GM18520 (cell line): Measurements from ENCODE around the gene NANOGP8.
"Not testable (repeated sequence)": the region's sequence is repeated elsewhere in the genome, so short reads cannot be mapped to it uniquely, and the experiment has no call there.

ENCODE experiments used
- ATAC-seq: cut with Tn5 transposase; IDR thresholded peaks from one replicate; pipeline ENCODE4 v1.9.1; 2021; ENCODE audit not compliant: unreplicated experiment

Gene NANOGP8

GRCh38 chr15:35085176-35085919 is at the start of gene NANOGP8:
Gene NANOGP8, minus strand, starts transcription at chr15:35085295. Its CDS starts 185 bp downstream, at chr15:35085110.
- not testable (repeated sequence) for ATAC-seq

DNA sequence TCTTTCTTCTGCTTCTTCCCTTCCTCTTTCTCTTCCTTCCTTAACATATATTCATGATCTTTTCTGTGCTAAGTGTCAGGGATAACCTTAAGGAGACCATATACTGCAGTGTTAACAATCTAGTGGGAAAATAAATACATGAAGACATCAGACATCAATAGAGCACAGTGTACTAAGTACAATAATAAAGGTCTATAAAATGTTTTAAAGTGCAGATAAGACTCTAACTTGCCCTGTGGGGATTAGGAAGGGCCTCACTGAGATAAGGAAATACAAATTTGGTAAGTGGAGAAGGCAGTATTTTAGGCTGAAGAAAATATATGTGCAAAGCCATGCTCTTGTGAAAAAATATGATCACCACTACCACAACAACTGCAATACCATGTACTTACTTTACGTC is 49.2 kb upstream of the NANOGP8 start:
- ATAC-seq = no peak

DNA sequence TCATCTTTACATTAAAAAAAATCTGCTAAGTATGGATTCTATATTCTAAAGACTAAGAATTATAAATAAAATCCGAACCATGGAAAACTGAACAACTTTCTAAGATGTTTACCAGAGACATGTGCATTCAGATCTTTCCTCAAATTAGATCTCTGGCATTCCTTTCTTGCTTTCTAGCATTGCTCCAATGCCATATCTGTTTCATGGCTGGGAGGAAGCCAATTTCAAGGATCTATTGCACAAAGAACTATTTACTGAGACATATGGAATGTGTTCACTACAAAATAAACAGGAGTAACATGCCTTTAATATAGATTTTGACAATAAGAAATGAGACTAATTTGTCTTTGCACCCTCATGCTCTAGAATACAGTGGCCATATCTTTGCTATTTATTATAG is 45.1 kb upstream of the NANOGP8 start:
- no peak for ATAC-seq

DNA sequence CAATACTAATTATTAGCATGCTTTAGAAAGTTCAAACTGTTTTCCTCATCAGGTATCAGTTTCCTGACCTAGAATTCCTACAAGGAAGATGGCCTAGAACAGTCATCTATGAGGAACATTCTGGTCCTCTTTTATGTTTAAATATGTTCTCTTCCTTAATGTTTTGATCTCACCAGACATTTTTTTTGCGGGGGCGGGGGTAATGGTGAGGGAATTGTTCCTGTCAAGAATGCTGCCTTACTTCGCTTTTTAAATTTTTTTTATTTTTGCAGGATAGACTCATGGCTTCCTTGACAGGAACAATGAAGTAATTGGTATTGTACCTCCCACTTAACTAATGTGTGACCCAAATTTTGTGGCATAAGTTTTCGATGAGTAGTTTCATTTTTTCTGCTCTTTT is 44.3 kb upstream of the NANOGP8 start:
- ATAC-seq = no peak

DNA sequence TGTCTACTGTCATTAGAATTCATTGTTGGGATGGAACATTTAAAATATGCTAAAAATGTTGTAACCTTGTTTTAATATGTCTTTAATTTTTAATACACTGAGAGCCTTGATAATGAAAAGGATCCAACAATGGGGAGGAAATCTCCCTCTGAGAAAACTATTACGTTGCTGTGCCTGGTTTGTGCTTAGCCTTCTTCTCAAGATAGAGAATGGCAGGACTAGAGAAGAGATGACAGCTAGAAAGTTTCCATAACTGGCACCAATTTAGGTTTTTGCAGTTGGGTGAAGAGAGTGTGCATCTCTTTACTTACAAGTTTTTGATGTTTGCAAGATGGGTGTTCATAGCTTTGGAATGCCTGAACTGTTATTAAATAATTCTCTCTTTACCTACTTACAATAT is 42.6 kb upstream of the NANOGP8 start:
- ATAC-seq = no peak

- no peak for ATAC-seq
These were observed 41.1 kb upstream of the NANOGP8 start for GRCh38 chr15:35126236-35126635.

DNA sequence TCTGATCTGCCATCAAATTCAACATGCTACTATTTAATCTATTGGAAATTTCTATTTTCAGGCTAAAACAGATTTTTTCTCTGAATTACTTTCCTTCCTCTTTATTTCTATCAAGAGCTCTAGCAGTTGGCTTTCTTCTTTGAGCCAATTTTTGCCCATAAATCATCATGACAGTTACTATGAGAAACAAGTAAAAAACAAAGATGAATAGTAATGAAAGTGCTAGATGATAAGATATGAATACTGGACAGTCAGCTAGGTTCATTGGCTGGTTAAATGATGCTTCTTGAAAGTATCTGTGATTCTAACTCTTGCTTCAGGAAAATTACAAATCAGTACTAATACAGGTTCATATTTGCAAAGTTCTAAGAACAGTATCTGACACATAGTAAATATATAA is 38.6 kb upstream of the NANOGP8 start:
- no peak for ATAC-seq

DNA sequence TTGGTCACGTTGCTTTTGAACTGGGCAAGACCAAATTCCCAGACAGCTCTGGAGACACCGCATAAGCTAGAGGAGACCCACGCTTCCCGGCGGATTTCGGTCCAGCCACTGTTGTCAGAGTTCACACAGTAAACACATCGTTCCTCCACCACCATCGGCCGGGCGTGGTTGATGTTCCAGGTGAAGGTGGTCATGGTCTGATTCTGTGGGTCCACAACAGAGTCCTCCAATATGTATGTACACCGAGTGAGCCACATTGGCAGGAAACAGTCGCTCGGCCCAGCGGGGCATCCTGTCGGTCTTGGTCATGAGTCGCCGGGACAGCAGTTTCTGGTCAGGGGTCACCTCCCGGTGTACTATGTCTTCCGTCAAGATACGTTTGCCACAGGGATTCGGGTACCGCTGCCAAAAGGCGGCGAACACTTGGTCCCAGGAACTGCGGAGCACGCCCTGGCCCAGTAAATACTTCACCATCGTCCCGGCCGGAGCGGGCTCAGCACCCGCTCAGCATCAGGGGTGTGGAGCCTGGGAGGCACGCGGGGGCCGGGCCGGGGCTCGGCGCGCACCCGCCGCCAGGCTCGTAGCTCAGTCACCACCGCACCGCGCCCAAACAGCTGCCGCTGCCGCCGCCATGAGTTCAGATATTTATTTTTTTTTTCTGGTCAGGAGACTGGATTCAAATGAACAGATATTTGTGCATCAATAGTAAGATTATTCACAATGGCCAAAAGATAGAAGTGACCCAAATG is 36.7 kb upstream of the NANOGP8 start:
- no peak for ATAC-seq

- no peak for ATAC-seq
These were observed 35.1 kb upstream of the NANOGP8 start for GRCh38 chr15:35120173-35120572.

DNA sequence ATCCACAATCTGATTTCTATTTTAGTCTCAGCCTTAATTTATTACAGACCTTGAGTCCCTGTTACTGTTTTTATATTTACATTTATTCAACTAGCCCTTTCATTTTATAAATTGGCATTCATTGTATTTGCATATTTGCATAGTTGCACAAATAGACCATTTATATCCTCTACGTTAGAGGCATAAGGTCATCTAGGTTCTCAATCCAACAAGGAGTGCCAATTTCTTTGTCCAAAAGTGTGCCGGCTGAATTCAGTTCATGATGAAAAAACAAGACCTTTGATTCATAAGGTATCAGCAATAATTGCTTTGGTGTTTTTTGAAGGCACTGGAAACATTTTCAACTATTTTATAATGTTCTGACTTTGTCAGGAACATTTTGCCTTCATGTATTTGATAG is 33.9 kb upstream of the NANOGP8 start:
- ATAC-seq = no peak

GRCh38 chr15:35117543-35118265 is 32.6 kb upstream of the NANOGP8 start:
- ATAC-seq = no peak

DNA sequence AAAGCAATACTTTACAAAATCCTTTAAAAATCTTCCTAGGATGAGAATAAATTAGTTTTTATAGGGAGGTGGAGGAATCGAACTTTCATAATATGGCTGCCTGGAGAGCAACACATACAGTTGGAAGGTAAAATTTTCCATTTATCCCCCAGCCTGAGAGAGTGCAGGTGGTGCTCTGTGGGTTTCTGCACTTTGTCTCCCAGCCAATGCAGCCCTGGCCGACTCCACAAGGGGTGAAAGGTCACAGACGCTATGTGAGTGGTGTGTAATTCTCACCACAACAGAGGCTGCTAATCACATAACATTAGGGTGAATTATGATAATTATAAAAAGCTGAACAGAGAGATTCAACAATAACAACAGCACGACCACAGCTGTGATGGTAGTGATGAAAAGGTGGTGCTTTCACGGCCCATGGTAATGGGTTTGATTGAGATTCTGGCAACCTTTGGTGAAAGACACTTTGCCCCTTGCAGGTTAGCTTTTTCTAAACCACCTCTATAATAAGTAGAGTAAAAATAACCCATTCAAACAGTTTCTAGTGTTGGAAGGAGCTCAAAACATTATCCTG is 30.1 kb upstream of the NANOGP8 start:
- ATAC-seq = no peak

- no peak for ATAC-seq
These were observed 27.3 kb upstream of the NANOGP8 start for GRCh38 chr15:35112346-35112745.

GRCh38 chr15:35111861-35112260 is 26.8 kb upstream of the NANOGP8 start:
- no peak for ATAC-seq

DNA sequence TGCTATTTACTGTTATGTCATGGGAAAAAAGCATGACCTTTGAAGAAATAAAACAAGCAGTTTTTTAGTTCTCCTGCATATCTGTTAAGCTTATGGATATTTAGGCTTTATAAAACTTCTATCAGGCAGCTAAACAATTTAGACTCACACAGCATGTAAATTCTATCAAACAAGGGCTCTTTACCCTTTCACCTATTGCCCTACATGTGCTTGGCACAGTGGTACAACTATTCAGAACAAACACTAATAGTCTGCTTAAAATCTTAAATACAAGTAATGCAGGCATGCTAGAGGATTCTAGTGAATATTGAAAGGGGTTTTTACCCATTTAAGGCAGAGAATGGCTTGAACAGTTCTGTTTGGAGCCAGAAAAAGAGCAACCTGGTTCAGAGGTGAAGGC is 23.4 kb upstream of the NANOGP8 start:
- no peak for ATAC-seq

- ATAC-seq = no peak
These were observed 22.5 kb upstream of the NANOGP8 start for GRCh38 chr15:35107561-35107960.

- ATAC-seq = no peak
These were observed 22.0 kb upstream of the NANOGP8 start for GRCh38 chr15:35107122-35107521.

- ATAC-seq = no peak
These were observed 19.5 kb upstream of the NANOGP8 start for GRCh38 chr15:35104526-35105147.

DNA sequence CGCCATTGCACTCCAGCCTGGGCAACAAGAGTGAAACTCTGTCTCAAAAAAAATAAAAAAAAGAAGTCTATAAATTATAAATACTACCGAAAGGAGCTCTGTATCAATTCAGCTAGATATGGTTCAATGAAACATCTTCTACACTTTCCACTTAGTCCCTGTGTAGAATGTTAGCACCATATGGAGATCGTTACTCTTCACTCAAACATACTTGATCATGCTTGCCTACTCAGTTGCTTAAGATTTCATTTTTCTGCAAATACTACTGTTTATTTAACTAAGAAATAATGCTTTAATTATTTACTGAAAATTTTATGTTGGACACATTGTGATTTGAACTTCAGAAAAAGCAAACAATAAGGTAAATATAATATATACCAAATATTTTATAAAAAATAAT is 17.1 kb upstream of the NANOGP8 start:
- ATAC-seq = no peak

DNA sequence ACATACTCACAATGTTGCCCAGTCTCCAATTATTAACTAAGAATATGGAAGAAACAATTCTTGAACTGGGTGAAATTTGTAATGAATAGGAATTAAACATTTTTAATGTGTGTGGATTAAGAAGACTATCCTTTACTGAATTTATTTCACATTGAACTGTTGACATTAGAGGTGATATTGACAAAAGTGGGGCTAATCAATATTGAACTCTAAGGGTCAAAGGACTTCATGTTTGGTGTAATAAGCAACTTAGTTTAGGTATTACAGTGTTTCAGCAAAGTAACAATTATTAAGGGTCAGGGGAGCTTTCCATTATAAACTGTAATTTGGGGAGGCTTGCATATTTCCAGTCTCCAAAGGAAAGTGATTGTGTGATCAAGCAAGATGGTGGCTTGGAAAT is 16.2 kb upstream of the NANOGP8 start:
- no peak for ATAC-seq

DNA sequence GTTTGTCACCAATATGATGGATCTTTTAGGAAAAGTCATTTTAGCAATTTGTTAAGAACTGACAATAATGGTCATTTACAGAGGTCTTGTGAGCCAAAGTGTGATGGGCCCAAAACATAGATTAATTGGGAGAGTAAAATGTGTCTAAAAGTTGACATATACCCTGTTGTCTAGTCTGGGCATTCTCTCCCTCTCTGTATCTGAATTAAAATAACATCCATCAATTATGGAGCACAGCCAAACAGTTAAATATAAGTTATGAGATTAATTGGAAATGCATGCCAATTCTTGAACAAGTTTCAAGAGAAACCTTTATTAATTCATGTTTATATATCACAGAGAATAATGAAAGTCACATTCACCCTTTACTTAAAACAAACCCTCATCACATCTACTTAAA is 13.6 kb upstream of the NANOGP8 start:
- no peak for ATAC-seq
